Measurements from ENCODE around the gene GNPAT.

- TF ChIP-seq POLR2A (IDR thresholded peaks at IDR 0.05; ENCODE audit: low read depth, low read length) (no peak), SMC3 (IDR thresholded peaks at IDR 0.05; ENCODE audit: low read depth, low read length) (no peak), CTCF (conservative IDR thresholded peaks at IDR 0.05; ENCODE audit: low read depth, low read length) (no peak), RFX5 (IDR thresholded peaks at IDR 0.05; ENCODE audit: low read depth, low read length) (no peak), MXI1 (IDR thresholded peaks at IDR 0.05; ENCODE audit: borderline replicate concordance, low read depth, low read length) (no peak), FOS (IDR thresholded peaks at IDR 0.05; ENCODE audit: low read depth, low read length) (no peak), BHLHE40 (IDR thresholded peaks at IDR 0.05; ENCODE audit: low read depth, low read length) (no peak), USF2 (IDR thresholded peaks at IDR 0.05; ENCODE audit: low read depth, low read length) (no peak), MAZ (IDR thresholded peaks at IDR 0.05; ENCODE audit: borderline replicate concordance, low read depth, low read length) (no peak), RAD21 (IDR thresholded peaks at IDR 0.05; ENCODE audit: low read length) (no peak), MAFK (IDR thresholded peaks at IDR 0.05; ENCODE audit: low read depth, low read length) (no peak), RCOR1 (IDR thresholded peaks at IDR 0.05; ENCODE audit: insufficient replicate concordance, low read length) (no peak), ELK1 (IDR thresholded peaks at IDR 0.05; ENCODE audit: borderline replicate concordance, low read depth, low read length) (no peak), CHD1 (IDR thresholded peaks at IDR 0.05; ENCODE audit: low read depth, low read length) (no peak)
These were observed 31.9 kb downstream of the GNPAT start for GRCh38 chr1:231272880-231273279.
